ENCODE data around the gene MUCL3.
"Not testable (repeated sequence)": the region's sequence is repeated elsewhere in the genome, so short reads cannot be mapped to it uniquely, and the experiment has no call there.

DNA sequence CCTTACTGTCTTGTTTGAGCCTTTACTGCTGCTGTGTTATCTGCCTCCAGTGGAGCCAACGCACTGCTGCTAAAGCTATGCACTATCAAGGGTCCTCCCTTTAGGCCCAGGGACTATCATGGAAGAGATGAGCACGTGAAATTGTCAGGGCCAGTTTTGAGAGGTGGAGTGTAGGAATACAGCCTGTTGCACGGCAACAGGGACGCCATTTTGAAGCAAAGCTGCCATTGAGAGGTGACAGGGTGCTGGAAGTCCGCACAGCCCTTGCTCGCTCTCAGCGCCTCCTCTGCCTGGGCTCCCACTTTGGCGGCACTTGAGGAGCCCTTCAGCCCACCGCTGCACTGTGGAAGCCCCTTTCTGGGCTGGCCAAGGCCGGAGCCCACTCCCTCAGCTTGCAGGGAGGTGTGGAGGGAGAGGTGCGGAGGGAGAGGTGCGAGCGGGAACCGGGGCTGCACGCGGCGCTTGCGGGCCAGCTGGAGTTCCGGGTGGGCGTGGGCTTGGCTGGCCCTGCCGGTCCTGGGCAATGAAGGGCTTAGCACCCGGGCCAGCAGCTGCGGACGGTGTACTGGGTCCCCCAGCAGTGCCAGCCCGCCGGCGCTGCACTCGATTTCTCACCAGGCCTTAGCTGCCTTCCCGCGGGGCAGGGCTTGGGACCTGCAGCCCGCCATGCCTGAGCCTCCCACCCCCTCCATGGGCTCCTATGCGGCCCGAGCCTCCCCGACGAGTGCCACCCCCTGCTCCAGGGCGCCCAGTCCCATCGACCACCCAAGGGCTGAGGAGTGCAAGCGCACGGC lies 59.5 kb downstream of the MUCL3 start:
- TF ChIP-seq POLR2A (IDR thresholded peaks at IDR 0.05), result not testable (repeated sequence)
- TF ChIP-seq, protein P1, sequence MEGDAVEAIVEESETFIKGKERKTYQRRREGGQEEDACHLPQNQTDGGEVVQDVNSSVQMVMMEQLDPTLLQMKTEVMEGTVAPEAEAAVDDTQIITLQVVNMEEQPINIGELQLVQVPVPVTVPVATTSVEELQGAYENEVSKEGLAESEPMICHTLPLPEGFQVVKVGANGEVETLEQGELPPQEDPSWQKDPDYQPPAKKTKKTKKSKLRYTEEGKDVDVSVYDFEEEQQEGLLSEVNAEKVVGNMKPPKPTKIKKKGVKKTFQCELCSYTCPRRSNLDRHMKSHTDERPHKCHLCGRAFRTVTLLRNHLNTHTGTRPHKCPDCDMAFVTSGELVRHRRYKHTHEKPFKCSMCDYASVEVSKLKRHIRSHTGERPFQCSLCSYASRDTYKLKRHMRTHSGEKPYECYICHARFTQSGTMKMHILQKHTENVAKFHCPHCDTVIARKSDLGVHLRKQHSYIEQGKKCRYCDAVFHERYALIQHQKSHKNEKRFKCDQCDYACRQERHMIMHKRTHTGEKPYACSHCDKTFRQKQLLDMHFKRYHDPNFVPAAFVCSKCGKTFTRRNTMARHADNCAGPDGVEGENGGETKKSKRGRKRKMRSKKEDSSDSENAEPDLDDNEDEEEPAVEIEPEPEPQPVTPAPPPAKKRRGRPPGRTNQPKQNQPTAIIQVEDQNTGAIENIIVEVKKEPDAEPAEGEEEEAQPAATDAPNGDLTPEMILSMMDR (IDR thresholded peaks at IDR 0.05), result not testable (repeated sequence)
